ENCODE measurements around the gene CIC.

Gene CIC

GRCh38 chr19:42233678-42234292, 35.3 kb upstream of the CIC start:
- no peak for DNase-seq (ENCODE audit: low read depth)
- no peak overlapping the region for H3K4me3 ChIP-seq (ENCODE audit: control insufficient read depth, low read depth, low read length)
- no peak for TF ChIP-seq CTCF (IDR thresholded peaks at IDR 0.05; ENCODE audit: control insufficient read depth, insufficient read depth, low read depth, low read length, missing control alignments)

- no peak for DNase-seq (ENCODE audit: low read depth)
- no peak overlapping the region for H3K4me3 ChIP-seq (ENCODE audit: control insufficient read depth, low read depth, low read length)
- TF ChIP-seq CTCF (IDR thresholded peaks at IDR 0.05; ENCODE audit: control insufficient read depth, insufficient read depth, low read depth, low read length, missing control alignments) = no peak
Observed at GRCh38 chr19:42234364-42234763, 34.7 kb upstream of the CIC start.

- TF ChIP-seq CTCF (IDR thresholded peaks at IDR 0.05; ENCODE audit: control insufficient read depth, insufficient read depth, low read depth, low read length, missing control alignments) = no peak
- no peak for DNase-seq (ENCODE audit: low read depth)
- H3K4me3 ChIP-seq (ENCODE audit: control insufficient read depth, low read depth, low read length) = no peak overlapping the region
Observed at GRCh38 chr19:42235181-42235580, 33.9 kb upstream of the CIC start.

GRCh38 chr19:42239544-42240220, 29.4 kb upstream of the CIC start:
- H3K4me3 ChIP-seq (ENCODE audit: control insufficient read depth, low read depth, low read length) = no peak overlapping the region
- TF ChIP-seq CTCF (IDR thresholded peaks at IDR 0.05; ENCODE audit: control insufficient read depth, insufficient read depth, low read depth, low read length, missing control alignments) = no peak
- no peak for DNase-seq (ENCODE audit: low read depth)

- peak overlapping the region; percentile 68 for H3K4me3 ChIP-seq (ENCODE audit: control insufficient read depth, low read depth, low read length)
- no peak for TF ChIP-seq CTCF (IDR thresholded peaks at IDR 0.05; ENCODE audit: control insufficient read depth, insufficient read depth, low read depth, low read length, missing control alignments)
- no peak for DNase-seq (ENCODE audit: low read depth)
Observed at GRCh38 chr19:42241279-42241678, 27.8 kb upstream of the CIC start.

GRCh38 chr19:42242069-42242511, 27.0 kb upstream of the CIC start:
- H3K4me3 ChIP-seq (ENCODE audit: control insufficient read depth, low read depth, low read length) = peak overlapping the region; percentile 68
- no peak for TF ChIP-seq CTCF (IDR thresholded peaks at IDR 0.05; ENCODE audit: control insufficient read depth, insufficient read depth, low read depth, low read length, missing control alignments)
- no peak for DNase-seq (ENCODE audit: low read depth)
